Measurements from ENCODE around the gene CAMP. TPM values are rescaled to one million over a fixed set of nuclear protein-coding genes. Genes with fewer than 3 reads are reported as not detected.
A peak's percentile ranks its signal among the peaks of the same experiment; 100 is the strongest.

CAMP gene
- total RNA-seq, 1 donor from 2014 or later = not detected

GRCh38 chr3:48225587-48225986, 2.3 kb downstream of the CAMP start:
- no peak for DNase-seq (ENCODE audit: low spot score)
- Mint-ChIP-seq H3K27ac (no peak overlapping the region), H3K27me3 (ENCODE audit: insufficient read depth, low read depth) (peaks cover 12% of the 10 kb centered on the region), H3K36me3 (no peaks in the 10 kb centered on the region), H3K9me3 (peaks cover 7% of the 10 kb centered on the region), H3K4me3 (no peak overlapping the region), H3K4me1 (no peaks in the 10 kb centered on the region)
- Histone ChIP-seq H3K27me3 (no peaks in the 10 kb centered on the region), H3K9me3 (ENCODE audit: low read depth) (no peaks in the 10 kb centered on the region), H3K36me3 (no peaks in the 10 kb centered on the region), H2AFZ (replicated peaks) (no peak overlapping the region), H3K4me2 (no peak overlapping the region), H3K79me2 (ENCODE audit: low read depth) (no peaks in the 10 kb centered on the region), H3F3A (ENCODE audit: low read depth) (no peaks in the 10 kb centered on the region), H3K27ac (no peak overlapping the region), H4K20me1 (ENCODE audit: low read depth) (no peaks in the 10 kb centered on the region), H3K9ac (no peak overlapping the region), H3K4me3 (no peak overlapping the region), H3K4me1 (no peaks in the 10 kb centered on the region)
- TF ChIP-seq CTCF (IDR thresholded peaks at IDR 0.05) (no peak), EZH2 (IDR thresholded peaks at IDR 0.05) (no peak), EZH2phosphoT487 (IDR thresholded peaks at IDR 0.05) (no peak)

GRCh38 chr3:48226939-48227338, 3.6 kb downstream of the CAMP start:
- Histone ChIP-seq H3K27me3 (no peaks in the 10 kb centered on the region), H2AFZ (replicated peaks) (peak overlapping the region; percentile 26), H3F3A (ENCODE audit: low read depth) (peaks cover 3% of the 10 kb centered on the region), H3K4me3 (no peak overlapping the region), H3K4me2 (no peak overlapping the region), H4K20me1 (ENCODE audit: low read depth) (no peaks in the 10 kb centered on the region), H3K4me1 (peaks cover 8% of the 10 kb centered on the region), H3K79me2 (ENCODE audit: low read depth) (no peaks in the 10 kb centered on the region), H3K36me3 (no peaks in the 10 kb centered on the region), H3K27ac (no peak overlapping the region), H3K9ac (no peak overlapping the region), H3K9me3 (ENCODE audit: low read depth) (no peaks in the 10 kb centered on the region)
- H3K36me3 Mint-ChIP-seq = no peaks in the 10 kb centered on the region
- peaks cover 4% of the 10 kb centered on the region for H3K4me1 Mint-ChIP-seq
- no peak for DNase-seq (ENCODE audit: low spot score)
- H3K4me3 Mint-ChIP-seq = no peak overlapping the region
- peaks cover 12% of the 10 kb centered on the region for H3K27me3 Mint-ChIP-seq (ENCODE audit: insufficient read depth, low read depth)
- TF ChIP-seq CTCF (IDR thresholded peaks at IDR 0.05) (no peak), EZH2phosphoT487 (IDR thresholded peaks at IDR 0.05) (no peak), EZH2 (IDR thresholded peaks at IDR 0.05) (no peak)
- H3K9me3 Mint-ChIP-seq = peaks cover 7% of the 10 kb centered on the region
- no peak overlapping the region for H3K27ac Mint-ChIP-seq

GRCh38 chr3:48232232-48232631, 8.9 kb downstream of the CAMP start:
- no peaks in the 10 kb centered on the region for H4K20me1 ChIP-seq (ENCODE audit: low read depth)
- H3K4me3 Mint-ChIP-seq = no peak overlapping the region
- peak overlapping the region; percentile 48 for H3K4me2 ChIP-seq
- H3K36me3 ChIP-seq = no peaks in the 10 kb centered on the region
- H3K9me3 ChIP-seq (ENCODE audit: low read depth) = peaks cover 6% of the 10 kb centered on the region
- no peaks in the 10 kb centered on the region for H3K27me3 ChIP-seq
- peaks cover 22% of the 10 kb centered on the region for H3K4me1 Mint-ChIP-seq
- no peak overlapping the region for H3K27ac Mint-ChIP-seq
- H3K4me1 ChIP-seq = peaks cover 14% of the 10 kb centered on the region
- peaks cover 10% of the 10 kb centered on the region for H3K9me3 Mint-ChIP-seq
- H2AFZ ChIP-seq (replicated peaks) = peak overlapping the region; percentile 82
- peak; percentile 45 for DNase-seq (ENCODE audit: low spot score)
- H3K27ac ChIP-seq = peak overlapping the region; percentile 61
- peak overlapping the region; percentile 13 for H3K4me3 ChIP-seq
- H3K9ac ChIP-seq = no peak overlapping the region
- H3K27me3 Mint-ChIP-seq (ENCODE audit: insufficient read depth, low read depth) = peaks cover 7% of the 10 kb centered on the region
- TF ChIP-seq EZH2 (IDR thresholded peaks at IDR 0.05) (no peak), CTCF (IDR thresholded peaks at IDR 0.05) (no peak), EZH2phosphoT487 (IDR thresholded peaks at IDR 0.05) (no peak)
- no peaks in the 10 kb centered on the region for H3K36me3 Mint-ChIP-seq
- H3K79me2 ChIP-seq (ENCODE audit: low read depth) = no peaks in the 10 kb centered on the region
- H3F3A ChIP-seq (ENCODE audit: low read depth) = peaks cover 15% of the 10 kb centered on the region
